Tibial nerve (tissue), 4 donors: ENCODE measurements around the gene AZIN2.

Experiments used
- EP300 ChIP-seq, 2 donors: sonication (generic); formaldehyde crosslinking; IDR thresholded peaks; one replicate each; pipeline ENCODE4 v1.6.1; 2017; ENCODE audit warnings: antibody characterized with exemption in 2 of 2, mild to moderate bottlenecking in 1 of 2
- POLR2A ChIP-seq, 2 donors: fragments of 450-650 bp; IDR thresholded peaks; one replicate each; pipeline ENCODE4 v1.6.1; 2017; ENCODE audit warnings: antibody characterized with exemption in 2 of 2, mild to moderate bottlenecking in 2 of 2, moderate library complexity in 2 of 2
- TF ChIP-seq, protein P1 (sequence below), 5 experiments: fragments of 200-600 bp in 3 of 5; fragments of 450-650 bp in 2 of 5; sonication (generic) in 3 of 5; IDR thresholded peaks; one replicate each; pipeline ENCODE4 v1.5.1; 2016 to 2019; ENCODE audit warnings: antibody characterized with exemption in 5 of 5, mild to moderate bottlenecking in 3 of 5, moderate library complexity in 2 of 5

DNA sequence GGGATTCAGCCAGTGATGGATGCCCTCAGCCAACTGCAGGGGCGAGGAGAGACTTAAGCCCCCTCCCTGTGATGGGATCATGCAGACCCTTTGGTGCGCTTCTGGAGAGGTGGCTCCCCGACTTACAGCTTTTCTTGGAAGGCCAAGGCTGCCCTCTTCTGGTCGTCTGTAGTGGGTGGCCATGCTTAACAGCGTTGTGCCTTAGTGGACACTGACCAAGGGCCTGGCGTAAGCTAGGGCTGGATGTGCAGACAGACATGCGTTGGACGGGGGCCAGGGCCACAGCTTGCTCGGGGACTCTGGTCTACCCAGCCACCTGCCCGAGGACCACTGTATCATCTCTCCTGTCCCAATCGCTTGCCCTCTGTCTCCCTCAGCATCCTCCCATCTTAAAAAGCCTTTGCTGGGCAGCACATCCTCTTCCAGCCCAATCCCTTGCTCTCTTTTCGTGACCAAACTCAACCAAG, 5.5 kb downstream of the AZIN2 start:
- TF ChIP-seq, protein P1, sequence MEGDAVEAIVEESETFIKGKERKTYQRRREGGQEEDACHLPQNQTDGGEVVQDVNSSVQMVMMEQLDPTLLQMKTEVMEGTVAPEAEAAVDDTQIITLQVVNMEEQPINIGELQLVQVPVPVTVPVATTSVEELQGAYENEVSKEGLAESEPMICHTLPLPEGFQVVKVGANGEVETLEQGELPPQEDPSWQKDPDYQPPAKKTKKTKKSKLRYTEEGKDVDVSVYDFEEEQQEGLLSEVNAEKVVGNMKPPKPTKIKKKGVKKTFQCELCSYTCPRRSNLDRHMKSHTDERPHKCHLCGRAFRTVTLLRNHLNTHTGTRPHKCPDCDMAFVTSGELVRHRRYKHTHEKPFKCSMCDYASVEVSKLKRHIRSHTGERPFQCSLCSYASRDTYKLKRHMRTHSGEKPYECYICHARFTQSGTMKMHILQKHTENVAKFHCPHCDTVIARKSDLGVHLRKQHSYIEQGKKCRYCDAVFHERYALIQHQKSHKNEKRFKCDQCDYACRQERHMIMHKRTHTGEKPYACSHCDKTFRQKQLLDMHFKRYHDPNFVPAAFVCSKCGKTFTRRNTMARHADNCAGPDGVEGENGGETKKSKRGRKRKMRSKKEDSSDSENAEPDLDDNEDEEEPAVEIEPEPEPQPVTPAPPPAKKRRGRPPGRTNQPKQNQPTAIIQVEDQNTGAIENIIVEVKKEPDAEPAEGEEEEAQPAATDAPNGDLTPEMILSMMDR (IDR thresholded peaks at IDR 0.05), result peak; percentile 49 to 88 (median 69)
- TF ChIP-seq POLR2A (IDR thresholded peaks at IDR 0.05) (no peak), EP300 (IDR thresholded peaks at IDR 0.05) (peak in 1 of 2 donors; percentile 15)
